ENCODE results near the gene OR5H15. TPM values are rescaled to one million over a fixed set of nuclear protein-coding genes. Genes with fewer than 3 reads are reported as not detected.
"Not testable (repeated sequence)": the region's sequence is repeated elsewhere in the genome, so short reads cannot be mapped to it uniquely, and the experiment has no call there.

OR5H15 gene
- not detected in 2 replicates for total RNA-seq (2014; rRNA removed; shearing (Covaris generic))

- DNase-seq (ENCODE audit: low read depth) = no peak
These were observed at the start of gene OR5H15 for GRCh38 chr3:98166396-98166795. Gene OR5H15 (plus strand): TSS chr3:98166696. CDS start chr3:98168700, 2,004 bp downstream.

- DNase-seq (ENCODE audit: low read depth) = no peak
These were observed 36.1 kb upstream of the OR5H15 start, which contains the start of gene OR5H1 for GRCh38 chr3:98130421-98130820. Gene OR5H1 (plus strand): TSS chr3:98130721. CDS start chr3:98132698, 1,977 bp downstream.

GRCh38 chr3:98136631-98137030 lies 29.9 kb upstream of the OR5H15 start:
- DNase-seq (ENCODE audit: low read depth) = no peak

GRCh38 chr3:98137826-98138557 lies 28.5 kb upstream of the OR5H15 start:
- not testable (repeated sequence) for DNase-seq (ENCODE audit: low read depth)

- DNase-seq (ENCODE audit: low read depth) = no peak
These were observed 26.0 kb upstream of the OR5H15 start for GRCh38 chr3:98140531-98140930.

- DNase-seq (ENCODE audit: low read depth) = no peak
These were observed 19.3 kb upstream of the OR5H15 start, which contains the start of gene OR5H14 for GRCh38 chr3:98147179-98147578. Gene OR5H14 (plus strand): TSS chr3:98147479. CDS start chr3:98149386, 1,907 bp downstream.

- no peak for DNase-seq (ENCODE audit: low read depth)
These were observed 17.7 kb upstream of the OR5H15 start for GRCh38 chr3:98148751-98149150.

DNA sequence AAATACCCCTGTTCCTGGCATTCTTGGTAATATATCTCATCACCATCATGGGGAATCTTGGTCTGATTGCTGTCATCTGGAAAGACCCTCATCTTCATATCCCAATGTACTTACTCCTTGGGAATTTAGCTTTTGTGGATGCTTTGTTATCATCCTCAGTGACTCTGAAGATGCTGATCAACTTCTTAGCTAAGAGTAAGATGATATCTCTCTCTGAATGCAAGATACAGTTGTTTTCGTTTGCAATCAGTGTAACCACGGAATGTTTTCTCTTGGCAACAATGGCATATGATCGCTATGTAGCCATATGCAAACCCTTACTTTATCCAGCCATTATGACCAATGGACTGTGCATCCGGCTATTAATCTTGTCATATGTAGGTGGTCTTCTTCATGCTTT lies 17.0 kb upstream of the OR5H15 start:
- DNase-seq (ENCODE audit: low read depth) = not testable (repeated sequence)

- DNase-seq (ENCODE audit: low read depth) = peak; percentile 47
These were observed 15.3 kb upstream of the OR5H15 start for GRCh38 chr3:98151241-98151640.

GRCh38 chr3:98171071-98171470 lies 4.6 kb downstream of the OR5H15 start:
- DNase-seq (ENCODE audit: low read depth) = no peak

GRCh38 chr3:98172621-98173020 lies 6.1 kb downstream of the OR5H15 start:
- peak; percentile 47 for DNase-seq (ENCODE audit: low read depth)

- DNase-seq (ENCODE audit: low read depth) = no peak
These were observed 13.9 kb downstream of the OR5H15 start for GRCh38 chr3:98180319-98180890.

DNA sequence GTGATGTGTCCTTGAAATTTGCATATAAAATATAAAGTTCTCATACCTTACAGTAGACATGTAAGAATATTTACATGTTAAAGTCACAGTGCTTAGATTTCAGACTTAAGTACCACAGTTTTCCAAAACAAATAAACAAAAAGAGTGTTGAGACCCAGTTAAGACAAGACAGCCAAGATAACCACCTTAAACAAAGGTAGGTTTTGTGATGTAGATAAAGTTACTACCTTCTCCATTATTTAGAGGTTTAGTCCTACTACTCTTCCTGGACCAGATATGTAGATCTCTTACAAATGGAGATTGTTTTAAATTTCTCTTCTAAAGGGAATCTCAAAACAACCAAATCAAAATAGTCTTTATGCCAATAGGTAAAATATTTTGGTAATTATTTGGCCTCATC lies 15.7 kb downstream of the OR5H15 start:
- DNase-seq (ENCODE audit: low read depth) = no peak

GRCh38 chr3:98185180-98185579 lies 18.7 kb downstream of the OR5H15 start:
- peak; percentile 8 for DNase-seq (ENCODE audit: low read depth)

DNA sequence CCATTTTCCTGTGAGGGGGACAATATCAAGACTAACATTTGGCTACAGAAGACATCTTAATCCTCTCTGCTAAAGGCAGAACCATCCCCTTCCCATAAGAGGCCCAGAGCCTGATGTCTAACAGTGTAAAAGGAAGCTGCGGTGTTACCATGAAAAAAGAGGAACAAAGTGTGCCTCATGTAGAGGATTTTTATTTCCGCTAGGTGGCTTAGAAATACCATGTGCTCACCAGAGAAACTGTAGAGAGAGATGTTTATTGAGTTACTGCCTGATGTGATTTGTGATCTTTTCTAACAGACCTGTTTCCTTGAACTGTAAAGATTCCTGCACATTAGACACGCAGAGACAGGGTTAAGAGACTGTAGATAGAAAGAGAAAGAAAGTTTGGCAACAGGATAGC lies 22.0 kb downstream of the OR5H15 start:
- peak; percentile 25 for DNase-seq (ENCODE audit: low read depth)

GRCh38 chr3:98190911-98191310 lies 24.4 kb downstream of the OR5H15 start:
- DNase-seq (ENCODE audit: low read depth) = not testable (repeated sequence)

- not testable (repeated sequence) for DNase-seq (ENCODE audit: low read depth)
These were observed 29.8 kb downstream of the OR5H15 start for GRCh38 chr3:98196293-98196692.

DNA sequence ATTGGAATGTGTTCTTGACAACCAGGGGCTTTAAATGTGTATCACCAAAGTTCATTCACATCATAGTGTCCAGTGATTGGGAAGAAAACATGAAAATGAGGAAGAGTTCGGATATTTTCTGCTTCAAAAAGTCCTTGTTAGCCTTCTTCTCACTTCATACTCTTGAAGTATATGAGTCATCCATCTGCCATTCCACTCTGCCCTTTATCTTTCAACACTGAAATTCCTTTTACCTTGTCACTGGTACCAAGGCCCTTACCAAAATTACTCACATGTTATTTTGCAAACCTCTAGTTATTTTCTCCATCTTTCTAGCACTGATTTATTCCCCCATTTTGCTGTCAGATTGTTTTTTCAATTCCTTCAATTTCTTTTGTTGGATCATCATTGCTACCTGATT lies 32.5 kb downstream of the OR5H15 start:
- no peak for DNase-seq (ENCODE audit: low read depth)

GRCh38 chr3:98209244-98209643 lies 42.7 kb downstream of the OR5H15 start:
- no peak for DNase-seq (ENCODE audit: low read depth)

DNA sequence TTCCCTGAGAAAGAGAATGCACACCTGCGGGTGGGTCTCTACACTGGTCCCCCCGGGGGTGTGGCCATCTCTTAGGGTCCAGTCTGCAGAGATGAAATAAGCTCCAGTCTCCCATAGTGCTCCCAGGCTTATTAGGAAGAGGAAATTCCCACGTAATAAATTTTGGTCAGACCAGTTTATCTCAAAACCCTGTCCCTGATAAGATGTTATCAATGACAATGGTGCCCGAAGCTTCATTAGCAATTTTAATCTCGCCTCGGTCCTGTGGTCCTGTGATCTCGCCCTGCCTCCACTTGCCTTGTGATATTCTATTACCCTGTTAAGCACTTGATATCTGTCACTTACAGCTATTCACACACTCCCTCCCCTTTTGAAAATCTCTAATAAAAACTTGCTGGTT lies 46.8 kb downstream of the OR5H15 start:
- DNase-seq (ENCODE audit: low read depth) = no peak

DNA sequence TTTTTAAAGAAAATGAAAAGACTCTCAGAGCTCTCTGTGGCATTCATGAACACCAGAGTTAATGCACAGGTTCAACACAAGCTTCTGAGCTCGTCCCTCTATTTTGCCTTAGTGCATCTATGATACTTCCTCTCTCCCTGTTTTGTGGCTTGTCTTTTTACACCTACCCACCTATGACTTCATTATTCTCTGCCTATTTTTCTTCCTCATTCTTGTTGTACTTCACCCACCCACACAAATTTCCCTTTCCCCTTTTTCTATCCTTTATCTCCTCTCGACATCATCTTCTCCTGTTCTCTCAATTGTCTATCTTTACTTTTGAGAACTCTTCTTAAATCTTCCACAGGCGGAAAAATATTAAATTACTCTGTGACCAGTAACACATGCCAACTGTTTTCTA lies 48.6 kb downstream of the OR5H15 start:
- no peak for DNase-seq (ENCODE audit: low read depth)

Data from RPMI7951 (cell line).